Measurements from ENCODE around the gene C19orf85. TPM values are rescaled to one million over a fixed set of nuclear protein-coding genes. Genes with fewer than 3 reads are reported as not detected.

C19orf85 gene
- total and polyA plus RNA-seq, 2 experiments from 2014 or later: not detected

GRCh38 chr19:55467236-55468053 lies 2.9 kb upstream of the C19orf85 start:
- in situ Hi-C loops (cut with MboI): no loop called here
- TF ChIP-seq EZH2 (IDR thresholded peaks at IDR 0.05; ENCODE audit: insufficient read depth, poor library complexity, severe bottlenecking) (no peak), EZH2phosphoT487 (IDR thresholded peaks at IDR 0.05; ENCODE audit: insufficient read depth, low read depth) (no peak)
- Histone ChIP-seq H3K4me2 (ENCODE audit: unreplicated experiment) (peak overlapping the region; percentile 46), H3K79me2 (ENCODE audit: insufficient read depth) (no peaks in the 10 kb centered on the region), H3K9ac (peak overlapping the region; percentile 35), H4K20me1 (ENCODE audit: insufficient read depth) (no peaks in the 10 kb centered on the region), H3F3A (ENCODE audit: insufficient read depth) (no peaks in the 10 kb centered on the region), H3K27me3 (replicated peaks; ENCODE audit: insufficient read depth) (no peaks in the 10 kb centered on the region), H3K4me3 (no peak overlapping the region), H3K9me3 (ENCODE audit: low read depth) (no peaks in the 10 kb centered on the region), H3K9me2 (ENCODE audit: insufficient read depth) (no peaks in the 10 kb centered on the region), H3K36me3 (ENCODE audit: low read depth) (no peaks in the 10 kb centered on the region), H2AFZ (peak overlapping the region; percentile 66), H3K27ac (no peak overlapping the region), H3K4me1 (ENCODE audit: insufficient read depth) (peaks cover 9% of the 10 kb centered on the region)
- peak; percentile 81 for DNase-seq
- WGBS, 2 experiments (ENCODE audit: low coverage in 1 of 2, low lambda C conversion rate in 2 of 2, missing lambda C conversion rate in 2 of 2): 34 to 36% methylated on average over 29 of the region's 29 CpGs

DNA sequence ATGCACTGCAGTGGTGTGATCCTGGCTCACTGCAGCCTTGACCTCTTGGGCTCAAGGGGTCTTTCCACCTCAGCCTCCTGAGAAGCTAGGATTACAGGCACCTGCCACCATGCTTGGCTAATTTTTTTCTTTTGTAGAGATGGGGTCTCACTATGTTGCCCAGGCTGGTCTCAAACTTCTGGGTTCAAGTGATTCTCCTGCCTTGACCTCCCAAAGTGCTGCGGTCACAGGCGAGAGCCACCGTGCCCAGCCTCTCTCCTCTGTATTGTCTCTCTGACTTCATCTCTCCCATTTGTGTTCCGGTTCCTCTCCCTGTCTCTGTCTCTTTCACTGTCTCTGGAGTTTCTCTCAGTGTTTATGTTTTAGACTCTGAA lies 1.7 kb upstream of the C19orf85 start:
- Histone ChIP-seq H3K27me3 (replicated peaks; ENCODE audit: insufficient read depth) (no peaks in the 10 kb centered on the region), H3K79me2 (ENCODE audit: insufficient read depth) (no peaks in the 10 kb centered on the region), H3K9me3 (ENCODE audit: low read depth) (no peaks in the 10 kb centered on the region), H3K36me3 (ENCODE audit: low read depth) (no peaks in the 10 kb centered on the region), H3K4me1 (ENCODE audit: insufficient read depth) (peaks cover 9% of the 10 kb centered on the region), H3F3A (ENCODE audit: insufficient read depth) (no peaks in the 10 kb centered on the region), H3K9ac (no peak overlapping the region), H3K9me2 (ENCODE audit: insufficient read depth) (no peaks in the 10 kb centered on the region), H3K27ac (no peak overlapping the region), H3K4me2 (ENCODE audit: unreplicated experiment) (no peak overlapping the region), H3K4me3 (no peak overlapping the region), H4K20me1 (ENCODE audit: insufficient read depth) (no peaks in the 10 kb centered on the region), H2AFZ (no peak overlapping the region)
- no peak for TF ChIP-seq EZH2 (IDR thresholded peaks at IDR 0.05; ENCODE audit: insufficient read depth, poor library complexity, severe bottlenecking)
- no peak for TF ChIP-seq EZH2phosphoT487 (IDR thresholded peaks at IDR 0.05; ENCODE audit: insufficient read depth, low read depth)
- DNase-seq: no peak
- 73 to 74% methylated on average over 4 of the region's 4 CpGs for WGBS, 2 experiments (ENCODE audit: low coverage in 1 of 2, low lambda C conversion rate in 2 of 2, missing lambda C conversion rate in 2 of 2)
- in situ Hi-C loops (cut with MboI): no loop called here

- WGBS, 2 experiments (ENCODE audit: low coverage in 1 of 2, low lambda C conversion rate in 2 of 2, missing lambda C conversion rate in 2 of 2): 66 to 69% methylated on average over 11 of the region's 11 CpGs
- in situ Hi-C loops (cut with MboI): no loop called here
- no peak for TF ChIP-seq EZH2 (IDR thresholded peaks at IDR 0.05; ENCODE audit: insufficient read depth, poor library complexity, severe bottlenecking)
- no peak for TF ChIP-seq EZH2phosphoT487 (IDR thresholded peaks at IDR 0.05; ENCODE audit: insufficient read depth, low read depth)
These were observed 1.1 kb upstream of the C19orf85 start for GRCh38 chr19:55465460-55466240.

GRCh38 chr19:55464039-55464661 lies 401 bp downstream of the C19orf85 start:
- TF ChIP-seq EZH2phosphoT487 (IDR thresholded peaks at IDR 0.05; ENCODE audit: insufficient read depth, low read depth) (no peak), EZH2 (IDR thresholded peaks at IDR 0.05; ENCODE audit: insufficient read depth, poor library complexity, severe bottlenecking) (no peak)

More at GRCh38 chr19:55465460-55466240, 1.1 kb upstream of the C19orf85 start:
- Histone ChIP-seq H3K79me2 (ENCODE audit: insufficient read depth) (no peaks in the 10 kb centered on the region), H4K20me1 (ENCODE audit: insufficient read depth) (no peaks in the 10 kb centered on the region), H3F3A (ENCODE audit: insufficient read depth) (peaks cover under 1% of the 10 kb centered on the region; the same call in 1 of the 2 replicates), H3K9me2 (ENCODE audit: insufficient read depth) (no peaks in the 10 kb centered on the region), H3K36me3 (ENCODE audit: low read depth) (no peaks in the 10 kb centered on the region), H2AFZ (no peak overlapping the region), H3K4me2 (ENCODE audit: unreplicated experiment) (no peak overlapping the region), H3K4me1 (ENCODE audit: insufficient read depth) (peaks cover 9% of the 10 kb centered on the region), H3K9me3 (ENCODE audit: low read depth) (no peaks in the 10 kb centered on the region), H3K4me3 (no peak overlapping the region), H3K27me3 (replicated peaks; ENCODE audit: insufficient read depth) (no peaks in the 10 kb centered on the region), H3K27ac (no peak overlapping the region), H3K9ac (no peak overlapping the region)
- DNase-seq: peak; percentile 19

More at GRCh38 chr19:55464039-55464661, 401 bp downstream of the C19orf85 start:
- no peaks in the 10 kb centered on the region for H3K27me3 ChIP-seq (replicated peaks; ENCODE audit: insufficient read depth)
- no peaks in the 10 kb centered on the region for H3K9me3 ChIP-seq (ENCODE audit: low read depth)
- H3K4me1 ChIP-seq (ENCODE audit: insufficient read depth): peaks cover 16% of the 10 kb centered on the region
- H4K20me1 ChIP-seq (ENCODE audit: insufficient read depth): no peaks in the 10 kb centered on the region
- H3K79me2 ChIP-seq (ENCODE audit: insufficient read depth): no peaks in the 10 kb centered on the region
- in situ Hi-C loops (cut with MboI): no loop called here
- no peak overlapping the region for H3K27ac ChIP-seq
- no peaks in the 10 kb centered on the region for H3K36me3 ChIP-seq (ENCODE audit: low read depth)
- no peak overlapping the region for H2AFZ ChIP-seq
- no peak overlapping the region for H3K9ac ChIP-seq
- no peaks in the 10 kb centered on the region for H3K9me2 ChIP-seq (ENCODE audit: insufficient read depth)
- 59 to 64% methylated on average over 23 of the region's 23 CpGs for WGBS, 2 experiments (ENCODE audit: low coverage in 1 of 2, low lambda C conversion rate in 2 of 2, missing lambda C conversion rate in 2 of 2)
- H3K4me2 ChIP-seq (ENCODE audit: unreplicated experiment): no peak overlapping the region
- H3F3A ChIP-seq (ENCODE audit: insufficient read depth): peaks cover 11% of the 10 kb centered on the region; the same call in 1 of the 2 replicates
- no peak for DNase-seq
- no peak overlapping the region for H3K4me3 ChIP-seq
